HFF-Myc (cell line): ENCODE measurements around the gene CHRND.

ENCODE experiments used
- DNase-seq: peaks from one replicate; pipeline ENCODE4 v3.0.0-alpha.2; 2011; ENCODE audit warnings: low read depth; ENCODE audit errors: extremely low read depth
- H3K4me3 ChIP-seq: replicated peaks from 2 replicates; pipeline ENCODE4 v1.5.1; 2011; ENCODE audit warnings: low read depth, mild to moderate bottlenecking, control low read depth, low read length
- TF ChIP-seq, protein P1 (sequence below): IDR thresholded peaks from 2 replicates; pipeline ENCODE4 v1.5.1; 2012; ENCODE audit warnings: mild to moderate bottlenecking, low read depth, low read length, control low read depth; ENCODE audit errors: missing control alignments

Gene CHRND

DNA sequence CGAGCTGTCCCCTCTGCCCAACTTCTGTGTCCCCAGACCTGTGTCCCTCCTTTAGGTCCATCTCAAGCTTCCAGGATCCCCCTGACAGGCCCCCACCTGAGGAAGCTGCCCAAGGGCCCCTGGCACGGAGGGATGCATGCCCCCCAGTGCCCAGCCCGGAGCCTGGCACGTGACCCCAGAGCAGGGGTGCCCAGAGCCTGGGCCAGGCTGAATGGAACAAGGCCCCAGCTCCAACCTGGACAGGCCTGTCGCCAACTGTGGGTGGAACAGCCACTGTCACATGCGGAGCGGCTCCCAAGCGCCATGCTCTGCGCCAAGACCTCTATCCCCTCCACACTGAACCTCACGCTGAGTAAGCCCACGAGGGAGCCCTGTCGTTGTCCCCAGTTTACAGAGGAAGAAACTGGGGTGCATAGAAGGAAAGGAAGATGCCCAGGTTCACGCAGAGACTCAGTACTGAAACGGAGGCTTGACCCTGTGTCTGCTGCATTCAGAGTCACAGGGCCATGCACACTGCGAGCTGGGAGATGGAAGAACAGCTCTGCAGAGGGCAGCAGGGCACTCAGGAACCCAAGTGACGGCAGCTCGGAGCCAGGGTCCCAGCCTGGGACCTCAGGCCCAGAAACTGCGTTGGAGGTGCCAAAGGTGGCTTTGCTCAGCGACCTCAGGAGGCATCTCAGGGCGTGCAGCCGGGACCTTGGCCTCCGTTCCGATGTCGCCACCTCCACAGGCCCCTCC lies 32.8 kb upstream of the CHRND start:
- TF ChIP-seq, protein P1, sequence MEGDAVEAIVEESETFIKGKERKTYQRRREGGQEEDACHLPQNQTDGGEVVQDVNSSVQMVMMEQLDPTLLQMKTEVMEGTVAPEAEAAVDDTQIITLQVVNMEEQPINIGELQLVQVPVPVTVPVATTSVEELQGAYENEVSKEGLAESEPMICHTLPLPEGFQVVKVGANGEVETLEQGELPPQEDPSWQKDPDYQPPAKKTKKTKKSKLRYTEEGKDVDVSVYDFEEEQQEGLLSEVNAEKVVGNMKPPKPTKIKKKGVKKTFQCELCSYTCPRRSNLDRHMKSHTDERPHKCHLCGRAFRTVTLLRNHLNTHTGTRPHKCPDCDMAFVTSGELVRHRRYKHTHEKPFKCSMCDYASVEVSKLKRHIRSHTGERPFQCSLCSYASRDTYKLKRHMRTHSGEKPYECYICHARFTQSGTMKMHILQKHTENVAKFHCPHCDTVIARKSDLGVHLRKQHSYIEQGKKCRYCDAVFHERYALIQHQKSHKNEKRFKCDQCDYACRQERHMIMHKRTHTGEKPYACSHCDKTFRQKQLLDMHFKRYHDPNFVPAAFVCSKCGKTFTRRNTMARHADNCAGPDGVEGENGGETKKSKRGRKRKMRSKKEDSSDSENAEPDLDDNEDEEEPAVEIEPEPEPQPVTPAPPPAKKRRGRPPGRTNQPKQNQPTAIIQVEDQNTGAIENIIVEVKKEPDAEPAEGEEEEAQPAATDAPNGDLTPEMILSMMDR: no peak
- no peak for DNase-seq

DNA sequence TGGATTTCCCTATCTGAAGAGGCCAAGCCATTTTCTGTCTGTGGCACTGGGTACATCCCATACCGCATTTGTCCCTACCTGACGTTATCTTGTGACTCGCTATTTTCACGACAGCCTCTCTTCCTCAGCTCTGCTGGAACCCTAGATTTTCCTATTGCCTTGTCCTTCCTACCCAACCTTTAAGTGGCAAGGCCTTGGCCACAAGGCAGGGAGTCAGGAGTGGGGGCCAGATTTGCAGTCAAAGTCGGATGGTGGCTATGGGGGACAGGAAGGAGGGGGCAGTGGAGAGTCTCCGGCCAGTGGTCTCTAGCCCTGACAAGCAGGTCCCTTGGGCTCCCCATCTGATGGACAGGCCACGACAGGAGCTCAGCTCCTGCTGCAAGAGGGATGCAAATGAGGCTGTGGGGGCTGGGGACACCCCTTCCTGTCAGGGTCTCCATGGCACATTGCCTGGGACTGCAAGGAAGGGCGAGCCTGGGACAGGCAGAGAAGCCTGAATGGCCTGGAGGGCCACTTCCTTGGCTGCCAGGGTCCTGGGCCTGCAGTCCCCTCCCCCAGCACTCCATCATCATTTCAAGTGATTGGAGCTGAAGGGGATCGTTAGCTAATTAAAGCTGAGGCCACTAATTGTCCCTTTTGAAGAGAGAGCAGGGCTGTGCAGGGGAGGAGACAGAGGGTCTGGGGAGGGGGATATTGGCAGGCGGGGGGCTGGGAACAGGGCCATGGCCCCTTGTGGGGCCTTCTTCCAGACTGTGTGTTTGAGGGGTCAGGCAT lies 32.1 kb upstream of the CHRND start:
- no peak for DNase-seq
- no peak overlapping the region for H3K4me3 ChIP-seq
- TF ChIP-seq, protein P1: no peak

More for the DNA sequence above, 32.8 kb upstream of the CHRND start:
- H3K4me3 ChIP-seq: no peak overlapping the region

DNA sequence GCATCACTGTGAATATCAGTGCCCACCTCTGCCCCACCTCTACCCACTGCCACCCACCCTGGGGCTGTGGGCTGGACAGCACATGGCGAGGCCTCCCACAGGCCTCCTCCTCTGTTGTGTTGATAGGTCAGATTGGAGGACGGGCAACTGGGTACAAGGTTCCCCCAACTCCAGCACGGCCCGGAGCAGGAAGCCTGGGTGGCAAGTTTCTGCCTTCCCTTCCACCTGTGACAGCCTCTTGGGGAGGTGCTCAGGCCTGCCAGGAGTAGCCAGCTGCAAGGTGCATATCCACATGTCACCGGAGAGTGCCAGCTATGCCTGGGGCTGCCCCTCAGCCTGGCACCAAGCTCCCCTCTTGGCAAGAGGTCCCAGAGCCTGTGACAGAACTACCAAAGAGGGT lies 31.4 kb upstream of the CHRND start:
- H3K4me3 ChIP-seq: no peak overlapping the region
- TF ChIP-seq, protein P1: no peak
- DNase-seq: no peak

DNA sequence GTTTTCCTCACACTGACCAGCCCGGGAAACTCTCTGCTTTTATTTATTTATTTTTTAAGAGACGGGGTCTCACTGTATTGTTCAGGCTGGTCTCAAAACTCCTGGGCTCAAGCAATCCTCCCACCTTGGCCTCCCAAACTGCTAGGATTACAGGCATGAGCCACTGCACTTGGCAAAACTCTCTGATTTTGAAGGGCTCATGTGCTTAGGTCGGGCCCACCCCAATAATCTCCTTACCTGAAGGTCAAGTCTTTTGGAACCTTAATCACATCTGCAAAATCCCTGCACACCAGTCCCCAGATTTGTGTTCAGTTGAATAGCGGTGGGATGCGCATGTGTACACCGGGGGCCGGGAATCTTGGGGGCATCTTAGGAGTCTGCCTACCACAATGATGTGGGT lies 30.7 kb upstream of the CHRND start:
- TF ChIP-seq, protein P1: no peak
- no peak for DNase-seq
- H3K4me3 ChIP-seq: no peak overlapping the region

DNA sequence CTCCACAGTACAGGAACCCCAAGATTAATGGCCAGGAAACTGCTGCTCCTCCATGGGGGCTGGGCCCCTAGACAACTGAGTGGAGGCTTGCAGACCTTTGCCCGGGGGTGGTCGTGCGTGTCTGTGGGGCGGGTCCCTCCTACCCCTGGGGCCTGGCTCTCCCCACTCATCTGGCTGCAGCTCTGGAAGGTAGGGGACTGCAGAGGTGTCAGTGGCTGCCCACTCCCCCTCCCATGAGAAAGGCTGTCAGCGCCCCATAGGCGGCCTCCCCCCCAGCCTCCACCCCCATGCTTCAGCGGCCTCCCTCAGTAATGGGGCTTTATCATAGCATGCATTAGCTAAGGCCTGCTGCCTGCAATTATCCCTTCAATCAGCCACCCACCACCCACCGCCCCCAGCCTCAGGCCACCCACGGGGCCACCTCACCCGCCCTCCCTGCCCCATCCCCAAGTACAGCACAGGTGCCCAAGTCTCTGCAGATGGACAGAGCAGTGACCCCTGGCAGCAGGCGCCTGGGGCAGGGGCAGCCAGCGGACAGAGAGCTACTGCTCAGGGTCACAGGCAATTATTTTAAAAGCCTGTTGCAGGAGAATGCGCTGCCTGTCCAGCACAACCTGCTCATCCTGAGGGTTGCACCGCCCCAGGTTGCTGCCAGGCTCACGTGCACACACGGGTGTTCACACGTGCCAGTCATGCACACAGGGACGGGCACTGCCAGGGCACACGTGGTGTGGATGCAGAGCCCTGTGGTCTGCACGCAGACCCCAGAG lies 29.3 kb upstream of the CHRND start:
- H3K4me3 ChIP-seq: no peak overlapping the region
- TF ChIP-seq, protein P1: no peak
- no peak for DNase-seq

DNA sequence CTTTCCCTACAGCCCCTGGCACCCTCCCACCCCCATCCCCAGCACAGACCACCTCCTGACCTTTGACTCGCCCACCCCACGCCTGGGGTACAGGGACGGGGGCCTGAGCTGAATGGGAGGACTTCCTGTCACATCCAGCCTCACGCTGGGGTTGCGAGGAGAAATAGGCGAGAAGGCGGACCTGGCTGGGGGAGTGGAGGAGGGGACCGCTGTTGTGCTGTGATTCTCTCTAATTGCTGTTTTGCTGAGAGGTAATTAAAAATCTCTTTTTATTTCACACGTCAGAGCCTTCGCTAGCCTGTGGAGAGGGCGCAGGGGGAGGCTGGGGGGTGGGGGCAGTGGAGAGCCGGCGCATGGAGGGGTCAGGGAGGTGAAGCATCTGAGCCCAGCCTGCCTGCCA lies 28.6 kb upstream of the CHRND start:
- no peak for DNase-seq
- TF ChIP-seq, protein P1: no peak
- no peak overlapping the region for H3K4me3 ChIP-seq
